Psoas muscle (tissue), 8 donors: ENCODE results near the gene TAF6L. TPM values are rescaled to one million over a fixed set of nuclear protein-coding genes. Genes with fewer than 3 reads are reported as not detected.
A peak's percentile ranks its signal among the peaks of the same experiment; 100 is the strongest.
"Not testable (repeated sequence)": the region's sequence is repeated elsewhere in the genome, so short reads cannot be mapped to it uniquely, and the experiment has no call there.

Source experiments
- ATAC-seq, 4 donors: fragments of 200-7000 bp; cut with Tn5 transposase; one replicate each; pipeline ENCODE4 v1.9.1; 2020; ENCODE audit warnings: moderate library complexity in 3 of 4, mild to moderate bottlenecking in 2 of 4
- DNase-seq, 2 donors: peaks; one replicate each; pipeline ENCODE4 v3.0.0-alpha.2; 2020
- H3K27ac ChIP-seq: fragments of 200-600 bp; one replicate; pipeline ENCODE4 v1.8.0; 2022
- H3K27me3 ChIP-seq, 3 donors: fragments of 200-600 bp in 1 of 3; one replicate each; pipeline versions ENCODE4 v1.6.1 to v1.8.0; 2013 to 2022; ENCODE audit warnings: low read length in 2 of 3, mild to moderate bottlenecking in 2 of 3, moderate library complexity in 1 of 3; ENCODE audit not compliant: insufficient read depth in 3 of 3
- H3K36me3 ChIP-seq, 2 donors: fragments of 200-600 bp in 1 of 2; one replicate each; pipeline versions ENCODE4 v1.6.1 to v1.8.0; 2013 to 2022; ENCODE audit warnings: low read depth in 1 of 2, mild to moderate bottlenecking in 1 of 2, moderate library complexity in 1 of 2; ENCODE audit not compliant: insufficient read depth in 1 of 2
- H3K4me1 ChIP-seq: fragments of 200-600 bp; one replicate; pipeline ENCODE4 v1.8.0; 2022
- H3K4me3 ChIP-seq: fragments of 200-600 bp; one replicate; pipeline ENCODE4 v1.8.0; 2022; ENCODE audit warnings: mild to moderate bottlenecking
- H3K9me3 ChIP-seq: fragments of 200-600 bp; one replicate; pipeline ENCODE4 v1.8.0; 2022
- WGBS, 3 donors: extraction: QIAGEN DNeasy Blood & Tissue Kit; methylation state at CpG; one replicate each; pipeline versions ENCODE4 v1.1.6 to v1.1.7; 2013; 5-methylcytosine and 5-hydroxymethylcytosine counted together
- intact Hi-C, 2 donors: fragments of 100-400 bp; cut with DNase I; formaldehyde crosslinking; loops; one replicate each; pipeline versions ENCODE4 v1.11.0 to v1.14.2; 2022
- polyA plus RNA-seq, 3 donors: library from polyadenylated mRNA; stranded (reverse); fragments of 200-250 nt; gene quantifications; one replicate each; pipeline ENCODE4 v1.2.3, GENCODE V29; 2013
- total RNA-seq, 4 donors: library from RNA; stranded (reverse); fragmentation: NEBNext Ultra II Directional in 2 of 4; extraction: Animal tissue kit (Norgen Biotek cat#: 25700) in 2 of 4; gene quantifications; one replicate each; pipeline versions ENCODE4 v1.2.1 to v1.2.4, GENCODE V29; 2021 to 2023
- TF ChIP-seq, protein P1 (sequence below): fragments of 200-600 bp; IDR thresholded peaks from one replicate; pipeline ENCODE4 v1.8.0; 2022; ENCODE audit warnings: antibody characterized with exemption
- donor health status: healthy with polysubstance abuse.
- donor health status: DM: no; HTN: no; CAD: no; lungs with moderate emphysema.
- donor health status: Bipolar disorder and iron deficiency.
- donor health status: healthy.
- donor health status: DM: yes; HTN: yes; CAD: no.
- donor health status: DM: no; HTN: no; CAD: no.
- donor health status: DM: no; HTN: no; CAD: no.
- donor health status: DM: yes; HTN: yes; CAD: no.

TAF6L gene
- total and polyA plus RNA-seq, 7 donors = 13.5 to 26.5 (median 18.8) TPM

GRCh38 chr11:62823677-62824076 lies 52.5 kb downstream of the TAF6L start:
- H3K36me3 ChIP-seq = peaks cover 11 to 100% of the 10 kb centered on the region in 2 donors
- WGBS, 3 donors = 37 to 57% (median 48%) methylated on average over 3 of the region's 3 CpGs
- peak overlapping the region; percentile 23 for H3K27ac ChIP-seq
- H3K4me1 ChIP-seq = no peaks in the 10 kb centered on the region
- ATAC-seq (peak; percentile 75 to 92 (median 90)), DNase-seq (peak in 1 of 2 donors; percentile 44)
- no peaks in the 10 kb centered on the region for H3K27me3 ChIP-seq
- H3K4me3 ChIP-seq = no peak overlapping the region
- H3K9me3 ChIP-seq = no peaks in the 10 kb centered on the region
- TF ChIP-seq, protein P1, sequence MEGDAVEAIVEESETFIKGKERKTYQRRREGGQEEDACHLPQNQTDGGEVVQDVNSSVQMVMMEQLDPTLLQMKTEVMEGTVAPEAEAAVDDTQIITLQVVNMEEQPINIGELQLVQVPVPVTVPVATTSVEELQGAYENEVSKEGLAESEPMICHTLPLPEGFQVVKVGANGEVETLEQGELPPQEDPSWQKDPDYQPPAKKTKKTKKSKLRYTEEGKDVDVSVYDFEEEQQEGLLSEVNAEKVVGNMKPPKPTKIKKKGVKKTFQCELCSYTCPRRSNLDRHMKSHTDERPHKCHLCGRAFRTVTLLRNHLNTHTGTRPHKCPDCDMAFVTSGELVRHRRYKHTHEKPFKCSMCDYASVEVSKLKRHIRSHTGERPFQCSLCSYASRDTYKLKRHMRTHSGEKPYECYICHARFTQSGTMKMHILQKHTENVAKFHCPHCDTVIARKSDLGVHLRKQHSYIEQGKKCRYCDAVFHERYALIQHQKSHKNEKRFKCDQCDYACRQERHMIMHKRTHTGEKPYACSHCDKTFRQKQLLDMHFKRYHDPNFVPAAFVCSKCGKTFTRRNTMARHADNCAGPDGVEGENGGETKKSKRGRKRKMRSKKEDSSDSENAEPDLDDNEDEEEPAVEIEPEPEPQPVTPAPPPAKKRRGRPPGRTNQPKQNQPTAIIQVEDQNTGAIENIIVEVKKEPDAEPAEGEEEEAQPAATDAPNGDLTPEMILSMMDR = no peak
- intact Hi-C loops = no loop called here

- H3K27ac ChIP-seq, DNase-seq, intact Hi-C loops, H3K9me3 ChIP-seq, H3K4me3 ChIP-seq, ATAC-seq, H3K27me3 ChIP-seq: not testable (repeated sequence)
- H3K36me3 ChIP-seq = peaks cover 0 to 68% of the 10 kb centered on the region in 2 donors
- WGBS, 3 donors = 93 to 94% (median 93%) methylated on average over 8 of the region's 8 CpGs
- peaks cover 22% of the 10 kb centered on the region for H3K4me1 ChIP-seq
Measured at GRCh38 chr11:62828130-62828529, 56.9 kb downstream of the TAF6L start.

DNA sequence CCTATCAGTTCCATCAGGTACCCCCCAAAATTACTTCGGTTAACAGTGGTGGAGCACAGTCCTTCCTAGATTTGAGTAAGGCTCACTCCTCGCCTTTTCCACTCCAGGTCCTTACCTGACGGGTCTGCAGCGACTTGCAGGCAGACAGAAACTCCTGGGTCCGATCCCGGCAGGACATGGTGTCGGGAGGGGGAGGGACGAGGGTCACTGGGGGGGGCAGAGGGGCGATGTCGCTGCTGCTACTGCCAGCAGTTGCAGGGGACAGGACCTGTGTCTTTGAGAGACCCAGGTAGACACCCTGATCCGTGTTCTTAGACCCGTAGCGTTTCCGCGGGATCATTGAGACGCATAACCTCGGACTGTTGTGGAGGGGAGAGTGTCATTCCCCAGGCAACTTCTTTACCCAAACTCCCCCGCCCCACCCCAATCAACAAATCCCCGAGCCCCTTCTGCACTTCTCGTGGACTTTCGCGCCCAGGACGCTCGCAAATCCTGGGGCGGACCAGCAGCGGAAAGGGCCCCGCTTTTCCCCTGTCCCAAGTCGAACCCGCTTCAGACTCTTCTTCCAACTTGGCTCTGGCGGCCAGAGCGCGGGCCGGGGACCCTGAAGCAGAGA lies 59.8 kb downstream of the TAF6L start:
- Histone ChIP-seq H3K27ac (peak overlapping the region; percentile 98), H3K36me3 (peaks cover 6 to 67% of the 10 kb centered on the region in 2 donors), H3K27me3 (no peaks in the 10 kb centered on the region), H3K4me1 (peaks cover 27% of the 10 kb centered on the region), H3K9me3 (no peaks in the 10 kb centered on the region), H3K4me3 (peak overlapping the region; percentile 99)
- intact Hi-C loops = loop anchor here (5.0 kb wide), 2 partner anchors 34 to 44 kb away; partner anchors contain the start of gene TMEM179B (in 1 of the 2)
- peak in 1 of 2 donors; percentile 52 for DNase-seq
- no peak for ATAC-seq
- TF ChIP-seq, protein P1 = no peak
- 0 to 1% (median 1%) methylated on average over 30 to 33 of the region's 33 CpGs for WGBS, 3 donors

DNA sequence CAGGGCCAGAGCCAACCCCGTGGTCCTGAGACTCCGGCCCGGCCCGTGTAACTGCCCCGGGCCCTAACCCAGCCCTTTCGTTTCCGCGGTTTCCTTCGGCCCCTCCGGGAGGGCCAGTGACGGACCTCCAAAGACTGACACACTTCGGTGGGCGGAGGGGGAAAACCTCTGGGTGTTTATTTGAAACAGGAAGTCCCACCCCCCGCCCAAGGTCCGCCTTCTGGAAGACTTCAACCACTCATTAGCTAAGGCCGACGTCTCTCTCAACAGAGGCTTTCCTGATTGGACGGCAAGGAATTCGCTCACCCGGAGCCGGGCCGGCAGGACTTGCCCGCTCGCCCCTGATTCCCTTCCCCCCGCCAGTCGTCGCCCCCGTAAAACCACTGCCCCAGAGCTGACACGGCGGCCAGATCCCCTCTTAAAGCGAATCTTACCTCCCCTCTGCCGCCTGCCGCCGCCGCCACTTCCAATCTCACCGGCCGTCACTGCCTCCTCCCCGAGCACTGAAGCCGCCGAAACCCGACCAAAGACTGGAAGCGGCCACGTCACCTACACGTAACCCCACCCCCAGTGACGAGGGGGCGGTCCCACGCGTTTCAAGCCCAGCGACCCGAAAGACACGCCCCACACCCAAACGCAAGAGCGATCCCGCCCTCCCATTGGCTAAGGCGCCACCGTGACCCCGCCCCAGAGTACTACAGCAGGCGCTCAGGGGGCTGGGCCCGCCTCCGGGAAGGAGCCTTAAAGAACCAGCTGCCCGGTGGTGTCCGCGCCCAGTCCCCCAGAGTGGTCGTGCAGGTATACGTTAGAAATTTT lies 60.5 kb downstream of the TAF6L start, which contains the start of gene STX5:
Gene STX5, minus strand, starts transcription at position 532 of the 816 bp plus-strand sequence. CDS start 808 bp downstream, outside the sequence.
- DNase-seq (peak; percentile 100), ATAC-seq (peak; percentile 98 to 99 (median 98))
- Histone ChIP-seq H3K36me3 (peaks cover 6 to 67% of the 10 kb centered on the region in 2 donors), H3K27me3 (no peaks in the 10 kb centered on the region), H3K4me1 (peaks cover 27% of the 10 kb centered on the region), H3K27ac (peak within 1 kb of the TSS; percentile 98), H3K9me3 (no peaks in the 10 kb centered on the region), H3K4me3 (peak within 1 kb of the TSS; percentile 99)
- TF ChIP-seq, protein P1 = no peak
- WGBS, 3 donors = 0 to 1% (median 0%) methylated on average over 59 to 65 of the region's 65 CpGs
- intact Hi-C loops = loop anchor here (5.0 kb wide), 2 partner anchors 34 to 44 kb away; partner anchors contain the start of gene TMEM179B (in 1 of the 2)
